ENCODE results near the gene LPP.

Gene LPP

GRCh38 chr3:188244395-188244861 is 90.5 kb downstream of the LPP start:
- no peak for TF ChIP-seq CTCF (IDR thresholded peaks at IDR 0.05; ENCODE audit: low read length)
- no peak for TF ChIP-seq EZH2 (optimal IDR thresholded peaks at IDR 0.05; ENCODE audit: low read depth, low read length)
- TF ChIP-seq EZH2phosphoT487 (IDR thresholded peaks at IDR 0.05; ENCODE audit: low read length), result no peak
- H3K27me3 ChIP-seq (replicated peaks; ENCODE audit: insufficient read depth, low read length), result no peaks in the 10 kb centered on the region
- DNase-seq, result no peak
- no peaks in the 10 kb centered on the region for H3K9me3 ChIP-seq (replicated peaks; ENCODE audit: insufficient read depth, low read length)
- H3K9me2 ChIP-seq (replicated peaks; ENCODE audit: insufficient read depth, low read length), result no peaks in the 10 kb centered on the region
- no peaks in the 10 kb centered on the region for H3K4me1 ChIP-seq (ENCODE audit: low read length)
- no peaks in the 10 kb centered on the region for H3K79me2 ChIP-seq (ENCODE audit: low read length)
- no peaks in the 10 kb centered on the region for H4K20me1 ChIP-seq (ENCODE audit: insufficient read depth, low read length)
- no peaks in the 10 kb centered on the region for H3F3A ChIP-seq (ENCODE audit: insufficient read depth, low read length)
- no peak overlapping the region for H3K9ac ChIP-seq (ENCODE audit: low read length)
- no peak overlapping the region for H3K4me2 ChIP-seq (ENCODE audit: low read depth, low read length)
- no peak overlapping the region for H3K27ac ChIP-seq (ENCODE audit: low read length)
- H3K36me3 ChIP-seq (replicated peaks; ENCODE audit: insufficient read depth, low read length), result no peaks in the 10 kb centered on the region
- H2AFZ ChIP-seq (ENCODE audit: low read length), result no peak overlapping the region
- H3K4me3 ChIP-seq (ENCODE audit: low read length), result no peak overlapping the region

GRCh38 chr3:188246905-188247304 is 92.9 kb downstream of the LPP start:
- no peak overlapping the region for H3K27ac ChIP-seq (ENCODE audit: low read length)
- H3K4me2 ChIP-seq (ENCODE audit: low read depth, low read length), result no peak overlapping the region
- no peak overlapping the region for H3K9ac ChIP-seq (ENCODE audit: low read length)
- H3K36me3 ChIP-seq (replicated peaks; ENCODE audit: insufficient read depth, low read length), result no peaks in the 10 kb centered on the region
- TF ChIP-seq EZH2 (optimal IDR thresholded peaks at IDR 0.05; ENCODE audit: low read depth, low read length) (no peak), CTCF (IDR thresholded peaks at IDR 0.05; ENCODE audit: low read length) (no peak), EZH2phosphoT487 (IDR thresholded peaks at IDR 0.05; ENCODE audit: low read length) (no peak)
- no peak overlapping the region for H3K4me3 ChIP-seq (ENCODE audit: low read length)
- H3F3A ChIP-seq (ENCODE audit: insufficient read depth, low read length), result no peaks in the 10 kb centered on the region
- no peaks in the 10 kb centered on the region for H3K9me3 ChIP-seq (replicated peaks; ENCODE audit: insufficient read depth, low read length)
- H4K20me1 ChIP-seq (ENCODE audit: insufficient read depth, low read length), result no peaks in the 10 kb centered on the region
- DNase-seq, result no peak
- H3K4me1 ChIP-seq (ENCODE audit: low read length), result no peaks in the 10 kb centered on the region
- no peaks in the 10 kb centered on the region for H3K27me3 ChIP-seq (replicated peaks; ENCODE audit: insufficient read depth, low read length)
- no peak overlapping the region for H2AFZ ChIP-seq (ENCODE audit: low read length)
- H3K79me2 ChIP-seq (ENCODE audit: low read length), result no peaks in the 10 kb centered on the region
- H3K9me2 ChIP-seq (replicated peaks; ENCODE audit: insufficient read depth, low read length), result no peaks in the 10 kb centered on the region

- no peak for TF ChIP-seq EZH2phosphoT487 (IDR thresholded peaks at IDR 0.05; ENCODE audit: low read length)
- TF ChIP-seq EZH2 (optimal IDR thresholded peaks at IDR 0.05; ENCODE audit: low read depth, low read length), result no peak
- TF ChIP-seq CTCF (IDR thresholded peaks at IDR 0.05; ENCODE audit: low read length), result no peak
- Histone ChIP-seq H3K36me3 (replicated peaks; ENCODE audit: insufficient read depth, low read length) (no peaks in the 10 kb centered on the region), H3K9me2 (replicated peaks; ENCODE audit: insufficient read depth, low read length) (no peaks in the 10 kb centered on the region), H3K4me3 (ENCODE audit: low read length) (no peak overlapping the region), H3K9me3 (replicated peaks; ENCODE audit: insufficient read depth, low read length) (no peaks in the 10 kb centered on the region), H3K27me3 (replicated peaks; ENCODE audit: insufficient read depth, low read length) (no peaks in the 10 kb centered on the region), H3K27ac (ENCODE audit: low read length) (no peak overlapping the region), H3F3A (ENCODE audit: insufficient read depth, low read length) (no peaks in the 10 kb centered on the region), H3K4me2 (ENCODE audit: low read depth, low read length) (no peak overlapping the region), H3K4me1 (ENCODE audit: low read length) (no peaks in the 10 kb centered on the region), H2AFZ (ENCODE audit: low read length) (no peak overlapping the region), H4K20me1 (ENCODE audit: insufficient read depth, low read length) (no peaks in the 10 kb centered on the region), H3K79me2 (ENCODE audit: low read length) (no peaks in the 10 kb centered on the region), H3K9ac (ENCODE audit: low read length) (no peak overlapping the region)
- no peak for DNase-seq
These were observed 94.1 kb downstream of the LPP start for GRCh38 chr3:188248036-188248561.

Measured in MM.1S (cell line).